Liver (tissue), 9 donors: ENCODE results near the gene TSPAN19. TPM values are rescaled to one million over a fixed set of nuclear protein-coding genes. Genes with fewer than 3 reads are reported as not detected.

Experiments used
- DNase-seq: peaks from one replicate; pipeline ENCODE4 v3.0.0-alpha.2; 2017; ENCODE audit warnings: low spot score
- H3K27ac ChIP-seq, 2 donors: one replicate each; pipeline ENCODE4 v1.7.0; 2013; ENCODE audit warnings: inconsistent platforms in 2 of 2, low read length in 2 of 2, control low read depth in 1 of 2, low read depth in 1 of 2, mild to moderate bottlenecking in 1 of 2
- H3K27me3 ChIP-seq, 4 donors: one replicate each; pipeline versions ENCODE4 v1.6.1 to v1.7.0; 2013; ENCODE audit warnings: low read length in 3 of 4, inconsistent platforms in 1 of 4, mild to moderate bottlenecking in 1 of 4, moderate library complexity in 1 of 4; ENCODE audit not compliant: control insufficient read depth in 4 of 4, insufficient read depth in 4 of 4
- H3K36me3 ChIP-seq, 4 donors: one replicate each; pipeline versions ENCODE4 v1.6.1 to v1.7.0; 2013; ENCODE audit warnings: low read length in 3 of 4, mild to moderate bottlenecking in 3 of 4, low read depth in 1 of 4, moderate library complexity in 1 of 4; ENCODE audit not compliant: control insufficient read depth in 4 of 4, insufficient read depth in 3 of 4
- H3K4me1 ChIP-seq, 4 donors: one replicate each; pipeline versions ENCODE4 v1.6.1 to v1.7.0; 2013; ENCODE audit warnings: low read length in 3 of 4, mild to moderate bottlenecking in 3 of 4, moderate library complexity in 1 of 4; ENCODE audit not compliant: control insufficient read depth in 4 of 4, insufficient read depth in 4 of 4
- H3K4me3 ChIP-seq, 3 donors: one replicate each; pipeline versions ENCODE4 v1.6.1 to v1.7.0; 2013; ENCODE audit warnings: low read length in 3 of 3, control low read depth in 1 of 3, low read depth in 1 of 3, mild to moderate bottlenecking in 1 of 3
- H3K9ac ChIP-seq, 2 donors: one replicate each; pipeline ENCODE4 v1.7.0; 2013; ENCODE audit warnings: low read length in 2 of 2, mild to moderate bottlenecking in 2 of 2, moderate library complexity in 2 of 2, control low read depth in 1 of 2, low read depth in 1 of 2
- H3K9me3 ChIP-seq, 4 donors: one replicate each; pipeline versions ENCODE4 v1.6.1 to v1.7.0; 2013; ENCODE audit warnings: low read length in 3 of 4; ENCODE audit not compliant: control insufficient read depth in 4 of 4
- EGR1 ChIP-seq, 2 donors: IDR thresholded peaks; 2 replicates each; pipeline ENCODE4 v1.6.1; 2016 to 2018; ENCODE audit warnings: antibody characterized with exemption in 2 of 2, low read depth in 2 of 2
- FOXA1 ChIP-seq: IDR thresholded peaks from 2 replicates; pipeline ENCODE4 v1.6.1; 2016; ENCODE audit warnings: antibody characterized with exemption
- FOXA2 ChIP-seq: IDR thresholded peaks from 2 replicates; pipeline ENCODE4 v1.6.1; 2016; ENCODE audit warnings: antibody characterized with exemption
- GABPA ChIP-seq, 2 donors: IDR thresholded peaks in 1 of 2; conservative IDR thresholded peaks in 1 of 2; 2 replicates each; pipeline ENCODE4 v1.6.1; 2016; ENCODE audit warnings: antibody characterized with exemption in 2 of 2, mild to moderate bottlenecking in 1 of 2, moderate library complexity in 1 of 2
- RAD21 ChIP-seq, 2 donors: IDR thresholded peaks; 2 replicates each; pipeline ENCODE4 v1.6.1; 2016; ENCODE audit warnings: antibody characterized with exemption in 2 of 2, mild to moderate bottlenecking in 2 of 2
- SP1 ChIP-seq: IDR thresholded peaks from 2 replicates; pipeline ENCODE4 v1.6.1; 2018; ENCODE audit warnings: antibody characterized with exemption, mild to moderate bottlenecking
- TAF1 ChIP-seq: conservative IDR thresholded peaks from 2 replicates; pipeline ENCODE4 v1.6.1; 2016; ENCODE audit warnings: antibody characterized with exemption, mild to moderate bottlenecking
- WGBS: extraction: QIAGEN DNeasy Blood & Tissue Kit; methylation state at CpG from one replicate; pipeline ENCODE4 v1.1.7; 2013; 5-methylcytosine and 5-hydroxymethylcytosine counted together
- polyA plus RNA-seq, 2 donors: library from polyadenylated mRNA; stranded (reverse) in 1 of 2; unstranded in 1 of 2; fragments of 200-250 nt in 1 of 2; fragments of >200 nt in 1 of 2; fragmentation: Nextera tagmentation in 1 of 2; extraction: Ambion mirVana in 1 of 2; gene quantifications; one replicate each; pipeline versions ENCODE4 v1.2.1 to v1.2.3, GENCODE V29; 2013 to 2015
- total RNA-seq, 2 donors: library from RNA; depleted of rRNA; stranded (reverse); fragments of >200 nt; gene quantifications; one replicate each; pipeline ENCODE4 v1.2.3, GENCODE V29; 2014
- TF ChIP-seq, protein P1 (sequence below): fragments of 150-350 bp; IDR thresholded peaks from 2 replicates; pipeline ENCODE4 v1.5.1; 2017; ENCODE audit warnings: improper control_type of control experiment, low read depth, low read length; ENCODE audit not compliant: missing input control
- TF ChIP-seq, protein P2 (sequence below): IDR thresholded peaks from 2 replicates; pipeline ENCODE4 v1.6.1; 2016; ENCODE audit warnings: antibody characterized with exemption
- TF ChIP-seq, protein P3 (sequence below): IDR thresholded peaks from 2 replicates; pipeline ENCODE4 v1.6.1; 2016; ENCODE audit warnings: antibody characterized with exemption
- donor health status: healthy.
- donor health status: healthy.
- donor health status: healthy.
- donor health status: healthy.
- donor health status: healthy.

The TSPAN19 gene
- total and polyA plus RNA-seq, 4 donors = not detected

DNA sequence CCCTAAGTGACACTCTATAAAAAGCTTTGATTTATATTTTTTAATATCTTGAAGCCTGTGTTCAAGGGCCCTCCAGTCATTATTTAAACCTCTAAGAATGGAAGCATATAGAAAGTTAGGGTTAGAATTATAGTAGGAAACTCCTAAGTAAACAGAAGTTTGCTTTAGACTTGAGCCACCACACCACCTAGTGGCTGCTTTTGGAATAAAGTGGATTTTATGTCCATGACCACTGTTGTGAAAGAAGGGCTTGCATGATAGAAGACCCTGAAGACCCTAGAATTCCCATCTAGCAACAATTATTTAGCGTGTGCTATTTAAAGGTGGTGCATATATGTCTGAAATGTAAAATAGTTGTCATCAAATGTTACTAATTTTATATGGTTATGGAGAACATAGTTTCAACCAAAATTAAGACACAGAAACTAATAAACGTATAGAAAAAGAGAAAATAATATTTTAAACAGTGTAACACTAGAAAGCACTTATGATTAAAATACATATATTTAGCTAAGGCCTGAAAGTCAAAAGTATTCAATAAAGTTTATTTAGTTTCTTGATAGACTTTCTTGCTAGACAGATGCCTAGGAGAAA is 21.4 kb upstream of the TSPAN19 start:
- Histone ChIP-seq H3K27me3 (no peaks in the 10 kb centered on the region), H3K9me3 (no peaks in the 10 kb centered on the region), H3K27ac (no peak overlapping the region), H3K36me3 (no peaks in the 10 kb centered on the region), H3K4me3 (no peak overlapping the region), H3K9ac (no peak overlapping the region), H3K4me1 (no peaks in the 10 kb centered on the region)
- 40% methylated on average over 2 of the region's 2 CpGs for WGBS
- no peak for TF ChIP-seq GABPA (IDR thresholded peaks at IDR 0.05 in 1 of 2, conservative IDR thresholded peaks at IDR 0.05 in 1 of 2)
- TF ChIP-seq FOXA1 = peak; percentile 19
- no peak for TF ChIP-seq EGR1 (IDR thresholded peaks at IDR 0.05; ENCODE audit: low read depth in 2 of 2)
- TF ChIP-seq, protein P1, sequence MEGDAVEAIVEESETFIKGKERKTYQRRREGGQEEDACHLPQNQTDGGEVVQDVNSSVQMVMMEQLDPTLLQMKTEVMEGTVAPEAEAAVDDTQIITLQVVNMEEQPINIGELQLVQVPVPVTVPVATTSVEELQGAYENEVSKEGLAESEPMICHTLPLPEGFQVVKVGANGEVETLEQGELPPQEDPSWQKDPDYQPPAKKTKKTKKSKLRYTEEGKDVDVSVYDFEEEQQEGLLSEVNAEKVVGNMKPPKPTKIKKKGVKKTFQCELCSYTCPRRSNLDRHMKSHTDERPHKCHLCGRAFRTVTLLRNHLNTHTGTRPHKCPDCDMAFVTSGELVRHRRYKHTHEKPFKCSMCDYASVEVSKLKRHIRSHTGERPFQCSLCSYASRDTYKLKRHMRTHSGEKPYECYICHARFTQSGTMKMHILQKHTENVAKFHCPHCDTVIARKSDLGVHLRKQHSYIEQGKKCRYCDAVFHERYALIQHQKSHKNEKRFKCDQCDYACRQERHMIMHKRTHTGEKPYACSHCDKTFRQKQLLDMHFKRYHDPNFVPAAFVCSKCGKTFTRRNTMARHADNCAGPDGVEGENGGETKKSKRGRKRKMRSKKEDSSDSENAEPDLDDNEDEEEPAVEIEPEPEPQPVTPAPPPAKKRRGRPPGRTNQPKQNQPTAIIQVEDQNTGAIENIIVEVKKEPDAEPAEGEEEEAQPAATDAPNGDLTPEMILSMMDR = peak; percentile 68
- peak; percentile 43 for TF ChIP-seq FOXA2
- no peak for TF ChIP-seq SP1
- peak; percentile 63 to 71 for TF ChIP-seq RAD21 (IDR thresholded peaks at IDR 0.05)
- TF ChIP-seq TAF1 = no peak
- DNase-seq = no peak

DNA sequence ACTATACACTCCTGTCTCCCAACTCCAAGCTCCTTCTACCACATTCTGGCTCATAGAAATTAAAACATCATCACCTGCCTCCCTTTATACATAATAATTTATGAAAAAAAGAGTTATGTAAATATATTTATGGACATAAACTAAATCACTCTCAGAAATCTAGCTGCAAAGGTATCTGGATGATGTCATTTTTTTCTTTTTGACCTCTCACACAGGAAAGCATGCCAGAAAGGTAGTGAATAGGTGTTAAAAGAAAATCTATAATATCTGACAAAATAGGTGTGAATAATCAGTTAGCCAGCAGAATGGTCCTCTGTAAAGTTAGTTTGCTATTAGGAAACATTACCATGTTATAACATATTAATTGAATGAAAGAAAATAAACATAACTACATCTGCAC is 7.8 kb upstream of the TSPAN19 start:
- H3K4me3 ChIP-seq = no peak overlapping the region
- no peak overlapping the region for H3K9ac ChIP-seq
- H3K4me1 ChIP-seq = no peaks in the 10 kb centered on the region
- DNase-seq = no peak
- no peak overlapping the region for H3K27ac ChIP-seq
- TF ChIP-seq, protein P2, sequence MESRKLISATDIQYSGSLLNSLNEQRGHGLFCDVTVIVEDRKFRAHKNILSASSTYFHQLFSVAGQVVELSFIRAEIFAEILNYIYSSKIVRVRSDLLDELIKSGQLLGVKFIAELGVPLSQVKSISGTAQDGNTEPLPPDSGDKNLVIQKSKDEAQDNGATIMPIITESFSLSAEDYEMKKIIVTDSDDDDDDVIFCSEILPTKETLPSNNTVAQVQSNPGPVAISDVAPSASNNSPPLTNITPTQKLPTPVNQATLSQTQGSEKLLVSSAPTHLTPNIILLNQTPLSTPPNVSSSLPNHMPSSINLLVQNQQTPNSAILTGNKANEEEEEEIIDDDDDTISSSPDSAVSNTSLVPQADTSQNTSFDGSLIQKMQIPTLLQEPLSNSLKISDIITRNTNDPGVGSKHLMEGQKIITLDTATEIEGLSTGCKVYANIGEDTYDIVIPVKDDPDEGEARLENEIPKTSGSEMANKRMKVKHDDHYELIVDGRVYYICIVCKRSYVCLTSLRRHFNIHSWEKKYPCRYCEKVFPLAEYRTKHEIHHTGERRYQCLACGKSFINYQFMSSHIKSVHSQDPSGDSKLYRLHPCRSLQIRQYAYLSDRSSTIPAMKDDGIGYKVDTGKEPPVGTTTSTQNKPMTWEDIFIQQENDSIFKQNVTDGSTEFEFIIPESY = no peak
- TF ChIP-seq RAD21 (IDR thresholded peaks at IDR 0.05) (no peak), EGR1 (IDR thresholded peaks at IDR 0.05; ENCODE audit: low read depth in 2 of 2) (no peak), GABPA (IDR thresholded peaks at IDR 0.05 in 1 of 2, conservative IDR thresholded peaks at IDR 0.05 in 1 of 2) (no peak)
- TF ChIP-seq, protein P3, sequence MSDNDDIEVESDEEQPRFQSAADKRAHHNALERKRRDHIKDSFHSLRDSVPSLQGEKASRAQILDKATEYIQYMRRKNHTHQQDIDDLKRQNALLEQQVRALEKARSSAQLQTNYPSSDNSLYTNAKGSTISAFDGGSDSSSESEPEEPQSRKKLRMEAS = no peak
- TF ChIP-seq, protein P1 = no peak
- H3K9me3 ChIP-seq = no peaks in the 10 kb centered on the region
- H3K27me3 ChIP-seq = no peaks in the 10 kb centered on the region
- no peaks in the 10 kb centered on the region for H3K36me3 ChIP-seq
